AG20443 (cell line): ENCODE results near the gene KIF18B.

ENCODE experiments used
- DNase-seq: peaks from one replicate; pipeline ENCODE4 v3.0.0; 2012; ENCODE audit warnings: low spot score, mixed read lengths

KIF18B gene

DNA sequence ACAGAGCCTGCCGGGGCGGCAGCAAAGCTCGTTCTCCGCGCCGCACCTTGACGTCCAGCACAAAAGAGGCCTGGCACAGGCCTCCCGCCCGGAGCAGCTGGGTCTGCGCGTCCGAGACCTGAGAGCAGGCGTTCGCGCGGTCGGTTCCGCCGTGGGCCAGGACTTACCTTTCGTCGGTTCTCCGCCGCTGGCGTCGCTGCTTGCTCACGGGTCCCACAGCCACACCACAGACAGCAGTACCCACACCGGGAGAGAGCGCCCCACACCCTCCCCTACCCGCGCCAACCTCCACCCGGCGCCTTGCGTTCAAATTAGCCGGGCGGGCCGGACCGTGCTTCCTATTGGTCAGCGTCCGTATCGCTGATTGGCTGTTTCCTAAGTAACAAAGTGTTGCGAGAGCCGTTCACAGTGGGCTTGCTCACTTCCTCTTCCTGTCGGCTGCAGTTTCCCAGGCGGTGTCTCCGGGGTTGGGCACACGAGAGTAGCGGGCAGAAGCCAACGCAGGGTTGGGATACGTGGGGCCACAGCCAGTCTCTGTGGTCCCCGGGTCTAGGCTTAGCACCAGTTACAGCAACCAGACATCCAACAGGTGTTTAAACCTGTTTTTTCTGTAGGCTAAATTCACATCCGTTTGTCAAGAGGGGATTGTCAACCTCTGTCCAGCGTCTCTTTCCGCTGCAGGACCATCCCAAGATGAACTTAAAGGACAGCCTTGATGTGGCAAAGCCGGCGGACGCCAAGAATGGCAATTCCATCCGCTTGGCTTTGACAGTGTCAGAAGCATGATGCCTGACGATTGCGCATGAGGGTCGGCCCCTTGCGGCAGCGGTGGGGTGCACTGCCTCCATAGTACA is at the start of gene KIF18B:
TSS of gene KIF18B (minus strand) at position 313 of the 854 bp plus-strand sequence. CDS start 11,429 bp downstream, outside the sequence.
- DNase-seq, result peak; percentile 99

DNA sequence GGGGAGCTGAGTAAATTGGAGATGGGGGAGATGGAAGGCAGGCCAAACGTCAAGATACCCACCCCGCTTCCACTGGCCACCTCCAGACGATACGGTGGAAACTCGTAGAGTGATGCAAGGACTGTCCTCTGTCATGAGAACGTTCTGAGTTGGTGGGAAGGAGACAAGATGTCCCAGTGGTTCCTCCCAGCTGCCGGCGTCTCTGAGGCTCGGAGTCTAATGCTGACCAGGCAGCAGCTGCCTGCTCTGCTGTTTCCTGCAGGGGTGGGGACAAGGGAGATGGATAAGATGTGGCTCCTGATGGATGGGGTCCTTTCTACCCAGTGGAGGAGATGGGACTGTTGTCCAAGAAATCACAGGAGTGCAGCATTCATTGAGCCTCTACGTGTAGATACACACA is 48.7 kb upstream of the KIF18B start:
- no peak for DNase-seq

DNA sequence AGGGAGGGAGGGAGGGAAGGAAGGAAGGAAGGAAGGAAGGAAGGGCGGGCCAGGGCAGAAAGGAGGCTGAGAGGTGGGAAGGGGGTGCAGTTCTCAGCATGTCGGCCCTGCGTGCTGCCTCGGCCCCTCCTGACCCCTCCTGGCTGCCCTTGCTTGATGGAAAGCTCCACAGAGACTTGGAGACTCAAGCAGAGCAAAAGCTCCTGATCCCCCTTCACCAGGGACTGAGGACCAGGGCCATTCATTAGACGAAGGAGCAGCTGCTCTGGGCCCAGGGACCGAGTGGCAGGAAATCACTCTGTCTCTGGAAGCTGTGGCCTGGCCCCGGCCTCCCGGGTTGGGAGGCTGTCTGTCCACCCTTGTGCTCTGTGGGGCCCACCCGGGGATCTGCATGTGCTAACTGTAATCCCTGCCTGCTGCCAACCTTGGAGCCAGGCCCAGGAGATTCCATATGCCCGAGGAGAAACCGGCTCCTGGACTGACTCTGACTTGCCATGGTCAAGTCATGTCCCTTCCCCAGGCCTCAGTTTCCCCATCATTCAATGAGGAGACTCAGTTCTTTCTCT is 47.9 kb upstream of the KIF18B start:
- DNase-seq, result no peak

DNA sequence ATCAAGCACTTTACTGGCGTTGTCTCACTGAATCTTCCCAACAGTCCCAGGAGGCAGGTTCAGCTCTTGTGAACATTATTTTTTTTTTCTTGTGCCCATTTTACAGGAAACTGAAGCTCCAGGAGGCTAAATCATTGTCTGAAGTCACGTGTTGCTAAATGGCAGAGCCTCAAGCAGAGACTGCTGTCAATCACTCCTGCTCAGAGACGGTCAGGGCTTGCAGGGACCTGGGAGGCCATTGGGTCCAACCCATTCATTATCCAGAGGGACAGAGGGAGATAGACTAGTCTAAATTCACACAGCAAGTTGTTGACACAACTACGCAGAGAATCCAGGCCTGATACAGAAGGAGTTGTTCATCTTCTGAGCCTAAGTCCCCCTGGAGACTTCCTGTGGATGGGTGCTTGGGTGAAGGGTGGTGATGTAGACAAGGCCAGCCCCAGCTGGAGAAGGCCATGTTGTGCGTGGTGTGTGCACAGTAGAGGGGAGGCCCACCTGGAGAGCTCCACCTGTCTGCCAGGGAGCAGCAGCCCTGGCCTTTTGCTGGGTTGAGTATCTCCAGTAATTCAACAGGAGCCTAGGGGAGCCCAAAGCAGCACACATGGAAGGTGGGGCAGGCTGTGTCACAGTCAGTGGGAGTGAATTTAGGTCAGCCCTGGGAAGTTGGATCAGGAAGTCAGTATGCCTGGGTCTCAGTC is 44.8 kb upstream of the KIF18B start:
- no peak for DNase-seq

DNA sequence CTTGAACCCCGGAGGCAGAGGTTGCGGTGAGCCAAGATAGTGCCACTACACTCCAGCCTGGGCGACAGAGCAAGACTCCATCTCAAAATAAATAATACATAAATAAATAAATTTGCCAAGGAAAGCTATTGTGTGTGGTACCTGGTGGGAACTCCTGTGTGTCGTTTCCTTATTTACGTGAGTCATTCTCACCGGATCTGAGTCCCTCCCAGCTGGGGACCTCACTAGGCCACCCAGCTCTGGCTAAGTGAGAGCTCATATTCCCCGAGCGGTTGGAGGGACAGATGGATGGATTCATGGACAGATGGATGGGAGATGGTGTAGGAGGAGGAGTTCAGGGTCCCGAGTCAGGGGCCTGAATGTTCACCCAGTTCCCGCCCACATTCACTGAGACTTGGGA is 43.4 kb upstream of the KIF18B start:
- DNase-seq, result no peak

DNA sequence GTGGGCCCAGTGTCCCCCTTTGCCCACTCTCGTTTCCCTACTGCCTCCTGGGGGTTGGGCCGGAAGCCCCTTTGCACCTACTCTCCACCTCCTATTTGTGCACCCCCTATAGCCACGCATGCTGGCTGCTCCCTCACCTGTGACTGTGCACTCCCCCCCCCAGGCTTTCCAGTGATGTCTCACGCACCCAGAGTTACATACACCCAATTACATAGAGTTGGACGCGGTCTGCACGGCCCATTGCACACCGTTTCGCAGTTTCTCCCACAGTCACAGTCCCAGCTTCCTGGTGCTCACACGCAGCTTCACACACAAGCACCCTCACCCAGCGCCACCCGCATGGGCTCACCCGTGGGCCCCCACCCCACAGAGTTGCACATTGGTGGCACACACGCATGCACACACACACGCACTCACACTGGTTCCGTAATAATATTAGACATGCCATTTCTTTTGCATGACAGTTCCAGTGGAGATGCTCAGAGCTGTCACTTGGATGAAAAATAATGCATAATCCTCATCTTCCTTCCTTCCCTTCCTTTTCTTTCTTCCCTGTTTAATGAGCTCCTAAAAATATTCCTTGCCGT is 42.1 kb upstream of the KIF18B start:
- no peak for DNase-seq

DNA sequence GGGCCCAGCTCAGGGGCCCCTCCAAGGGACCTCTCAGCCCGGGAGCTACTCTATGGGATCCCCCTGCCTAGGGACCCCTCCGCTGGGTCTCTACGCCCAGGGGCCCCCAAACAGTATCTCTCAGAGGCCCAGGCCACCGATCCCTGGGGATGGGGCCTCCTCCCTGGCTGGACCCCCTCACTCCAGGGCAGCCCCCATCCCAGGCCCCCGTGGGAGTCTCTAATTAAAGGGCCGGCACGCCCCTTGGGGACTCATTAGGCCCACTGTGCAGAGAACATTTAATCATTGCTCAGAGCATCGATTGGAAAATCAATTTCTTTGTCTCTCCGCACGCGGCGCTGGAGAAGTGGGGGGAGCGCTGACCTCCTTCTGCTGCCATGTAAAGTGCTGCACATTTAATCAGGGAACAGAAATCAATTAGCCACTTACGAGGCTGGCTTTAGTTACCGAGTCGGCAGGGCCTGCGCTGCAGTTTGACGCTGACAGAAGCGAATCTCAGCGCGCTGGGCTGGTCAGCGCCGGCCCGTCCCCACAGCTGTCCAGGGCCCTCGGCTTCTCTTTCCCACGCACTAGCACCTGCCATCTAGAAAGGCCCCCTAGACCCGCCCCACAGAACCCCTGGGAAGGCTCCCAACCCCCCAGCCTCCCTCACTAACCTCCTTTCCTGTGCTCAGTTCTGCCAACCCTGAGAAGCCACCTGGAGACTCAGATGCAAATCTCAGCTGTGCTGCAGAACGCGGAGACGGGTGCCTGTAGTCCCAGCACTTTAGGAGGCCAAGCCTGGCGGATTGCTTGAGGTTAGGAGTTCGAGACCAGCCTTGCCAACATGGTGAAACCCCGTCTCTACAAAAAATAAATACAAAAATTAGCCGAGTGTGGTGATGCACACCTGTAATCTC is 40.7 kb upstream of the KIF18B start:
- DNase-seq, result no peak

DNA sequence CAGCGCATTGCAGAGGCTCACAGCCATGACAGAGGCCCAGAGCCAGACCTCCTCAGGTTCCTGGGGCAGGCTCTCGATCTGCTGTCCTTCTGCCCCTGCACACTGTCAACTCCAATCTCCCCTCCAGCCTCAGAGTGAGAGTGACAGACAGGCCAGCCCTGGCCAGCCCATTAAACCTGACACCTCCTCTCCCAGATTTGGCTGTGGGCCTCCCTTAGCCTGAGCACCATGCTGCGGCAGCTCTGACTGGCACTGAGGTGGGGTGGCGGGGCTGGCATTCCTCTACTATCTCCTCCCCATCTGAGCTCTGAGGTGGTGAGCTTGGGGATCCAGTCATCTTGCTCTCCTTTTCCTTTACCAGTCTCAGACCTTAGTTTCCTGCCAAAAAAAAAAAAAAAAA is 36.0 kb upstream of the KIF18B start:
- DNase-seq, result no peak

DNA sequence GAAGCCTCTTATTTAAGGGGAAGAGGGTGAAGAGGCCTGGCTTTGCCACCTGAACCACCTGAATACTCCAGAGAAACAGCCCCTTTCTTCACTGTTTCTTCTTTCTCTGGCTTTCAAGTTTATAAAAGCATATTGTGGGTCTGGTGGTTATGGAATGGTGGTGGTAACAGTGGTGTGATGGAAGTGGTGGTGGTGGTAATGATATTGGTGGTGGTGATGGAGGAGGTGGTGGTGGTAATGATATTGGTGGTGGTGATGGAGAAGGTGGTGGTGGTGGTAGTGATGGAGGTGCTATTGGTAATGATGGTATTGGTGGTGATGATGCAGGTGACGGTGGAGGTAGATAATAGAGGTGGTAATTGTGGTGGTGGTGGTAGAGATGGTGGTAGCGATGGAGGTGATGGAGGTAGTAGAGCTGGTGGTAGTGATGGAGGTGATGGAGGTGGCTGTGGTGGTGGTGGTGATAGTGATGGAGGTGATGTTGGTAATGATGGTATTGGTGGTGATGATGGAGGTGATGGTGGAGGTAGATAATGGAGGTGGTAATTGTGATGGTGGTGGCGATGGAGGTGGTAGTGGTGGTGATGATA is 34.6 kb upstream of the KIF18B start:
- DNase-seq, result no peak

DNA sequence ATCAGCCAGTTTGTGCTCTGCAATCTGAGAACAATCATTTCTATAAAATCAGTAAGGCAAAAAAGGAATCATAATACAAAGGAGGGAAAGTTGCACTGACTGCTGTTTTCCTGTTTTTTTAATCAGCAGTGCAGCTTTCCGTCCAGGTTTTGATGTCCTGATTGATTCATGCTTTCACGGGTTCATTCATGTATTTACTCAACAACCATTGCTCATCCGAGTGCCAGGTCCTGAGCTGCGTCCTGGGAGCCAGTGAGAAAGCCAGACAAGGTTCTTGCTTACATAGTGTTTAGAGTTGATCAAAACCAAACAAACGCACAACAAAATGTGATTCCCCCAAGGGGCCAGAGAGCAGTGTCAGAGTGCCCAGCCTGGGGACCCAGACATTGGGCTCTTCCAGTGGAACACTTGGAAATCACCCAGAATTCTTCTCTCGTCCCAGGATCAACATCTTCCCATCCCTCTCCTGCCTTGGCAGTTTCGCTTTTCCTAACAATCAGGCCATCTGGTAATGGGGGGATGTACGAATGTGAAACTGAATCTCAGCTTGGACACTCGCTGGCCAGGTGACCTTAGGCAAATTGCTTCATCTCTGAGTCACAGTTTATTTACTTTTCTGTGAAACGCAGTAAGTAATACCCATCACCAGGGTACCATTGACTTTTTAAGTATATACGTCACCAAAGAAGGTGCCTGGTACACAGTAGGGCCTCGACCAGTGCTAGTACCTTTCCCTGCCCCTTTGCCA is 33.8 kb upstream of the KIF18B start:
- no peak for DNase-seq

DNA sequence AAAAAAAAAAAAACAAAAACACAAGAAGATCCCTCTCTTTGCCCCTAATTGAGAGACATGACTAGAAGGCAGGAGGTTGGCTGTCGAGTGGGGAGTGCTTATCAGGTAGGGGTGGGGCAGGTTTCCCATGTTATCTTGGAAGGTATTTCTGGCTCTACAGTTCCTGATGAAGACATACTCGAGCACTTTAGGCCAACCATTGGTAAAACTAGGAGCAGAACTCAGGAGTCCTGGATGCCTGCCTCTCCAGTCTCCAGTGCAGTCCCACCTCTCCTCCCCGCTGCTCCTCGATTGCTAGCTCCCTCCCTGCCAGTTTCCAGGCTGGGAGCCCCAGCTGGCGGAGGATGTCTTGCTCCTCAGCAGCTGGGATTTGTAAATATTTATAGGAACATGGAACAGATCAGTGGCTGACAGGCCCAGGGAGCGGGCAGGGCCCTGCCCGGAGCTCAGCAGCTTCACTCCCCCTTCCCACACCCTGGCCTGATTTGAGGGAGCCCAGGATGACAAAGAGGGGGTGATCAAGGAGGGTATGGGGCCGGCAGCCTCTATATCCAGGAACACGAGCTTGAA is 31.9 kb upstream of the KIF18B start:
- DNase-seq, result no peak

DNA sequence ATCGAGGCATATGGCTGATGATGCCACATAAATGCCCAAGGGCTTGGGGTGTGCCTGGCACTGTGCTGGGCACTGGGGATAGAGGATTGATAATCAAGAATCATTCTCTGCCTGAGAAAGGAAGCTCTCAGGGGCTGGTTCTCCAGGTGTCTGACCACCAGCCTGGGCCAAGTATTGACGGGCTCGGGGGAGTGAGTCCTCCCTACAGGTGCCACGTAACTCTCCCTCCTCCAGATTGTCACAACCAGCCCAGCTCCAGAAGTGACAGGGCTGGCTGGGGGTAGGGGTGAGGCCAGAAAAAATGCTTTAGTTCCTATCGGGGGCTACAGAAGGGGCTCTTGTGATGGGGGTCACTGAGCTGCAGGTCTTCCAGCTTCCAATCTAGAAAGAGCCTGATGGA is 31.2 kb upstream of the KIF18B start:
- no peak for DNase-seq

DNA sequence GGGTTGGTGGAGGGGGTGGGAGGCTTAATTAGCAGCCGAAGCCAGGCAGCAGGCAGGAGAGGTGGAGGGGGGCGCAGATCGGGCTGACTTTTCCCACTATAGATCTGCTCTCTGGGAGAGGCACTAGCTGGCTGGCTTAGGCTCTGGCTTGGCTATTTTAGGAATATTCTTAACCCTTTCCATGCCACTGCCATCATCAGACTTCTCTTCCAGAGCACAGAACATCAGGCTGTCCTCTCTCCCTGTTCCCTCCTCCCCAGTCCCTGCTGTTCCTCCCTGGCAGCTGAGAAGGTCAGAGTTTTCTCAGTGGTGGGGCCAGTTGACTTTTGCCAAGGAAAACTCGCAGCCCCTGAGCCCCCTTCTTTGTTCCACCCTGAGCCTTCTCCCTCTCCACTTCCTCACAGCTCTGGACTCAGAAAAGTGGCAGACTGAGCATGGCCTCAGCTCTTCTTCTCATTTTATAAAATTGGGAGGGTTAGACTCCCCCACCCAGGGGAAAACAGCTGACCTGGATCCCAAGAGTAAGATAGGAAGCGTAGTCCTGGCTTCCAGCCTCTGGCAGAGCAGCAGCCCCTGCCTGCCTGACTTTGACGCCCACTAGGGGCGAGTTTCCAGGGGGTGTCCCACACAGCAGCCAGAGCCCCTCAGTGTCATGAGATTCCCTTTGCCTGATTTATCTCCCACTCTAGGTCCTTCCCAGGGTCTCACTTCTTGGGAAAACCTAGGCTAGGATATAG is 30.4 kb upstream of the KIF18B start:
- DNase-seq, result no peak

DNA sequence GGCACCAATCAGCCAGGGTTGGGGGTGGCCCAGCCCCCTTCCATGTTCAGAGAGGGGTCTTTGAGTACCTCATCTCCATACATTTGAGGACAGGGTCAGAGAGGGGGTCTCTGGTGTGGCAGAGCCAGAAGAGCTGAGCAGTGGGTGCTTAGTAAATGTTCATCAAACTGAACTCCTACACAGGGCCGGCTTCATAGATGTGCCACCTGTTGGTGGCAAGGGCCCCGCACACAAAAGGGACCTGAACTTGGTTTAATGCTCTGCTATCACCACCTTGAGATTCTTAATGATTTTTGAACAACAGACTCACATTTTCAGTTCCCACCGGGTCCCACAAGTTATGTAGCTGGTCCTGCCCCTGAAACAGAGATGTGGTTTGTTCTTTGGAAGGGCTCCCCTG is 29.5 kb upstream of the KIF18B start:
- DNase-seq, result no peak

DNA sequence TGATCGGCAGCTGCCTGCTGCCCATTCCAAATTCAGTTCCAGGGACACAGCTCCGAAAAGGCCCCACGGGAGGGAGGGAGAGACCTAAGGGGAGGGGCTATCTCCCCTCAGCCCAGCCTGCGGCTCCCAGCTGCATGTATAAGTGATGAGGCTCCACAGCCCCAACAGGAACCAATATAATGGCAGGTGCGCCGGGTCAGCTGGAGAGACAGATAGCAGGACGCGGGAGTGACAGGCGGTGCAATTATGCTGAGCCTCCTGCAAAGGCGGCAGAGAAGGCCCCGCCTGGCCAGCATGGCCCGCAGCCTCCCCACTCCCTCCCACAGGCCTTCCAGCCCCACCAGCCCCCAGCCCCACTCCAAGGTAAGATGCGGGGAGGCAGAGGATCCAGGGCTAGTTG is 28.6 kb upstream of the KIF18B start:
- DNase-seq, result no peak

DNA sequence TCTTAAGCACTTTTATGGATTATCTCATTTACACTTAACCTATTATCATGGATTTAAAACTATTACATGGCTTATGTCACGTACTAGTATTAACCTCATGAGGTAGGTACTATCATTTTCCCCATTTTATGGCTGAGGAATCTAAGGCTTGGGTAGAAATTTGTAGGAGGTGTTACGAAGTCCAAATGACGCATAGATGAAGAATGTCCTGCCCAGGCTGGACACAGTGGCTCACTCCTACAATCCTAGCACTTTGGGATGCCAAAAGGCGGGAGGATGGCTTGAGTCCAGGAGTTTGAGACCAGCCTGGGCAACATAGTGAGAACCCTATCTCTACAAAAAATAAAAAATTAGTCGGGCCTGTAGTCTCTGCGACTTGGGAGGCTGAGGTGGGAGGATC is 25.4 kb upstream of the KIF18B start:
- DNase-seq, result no peak

DNA sequence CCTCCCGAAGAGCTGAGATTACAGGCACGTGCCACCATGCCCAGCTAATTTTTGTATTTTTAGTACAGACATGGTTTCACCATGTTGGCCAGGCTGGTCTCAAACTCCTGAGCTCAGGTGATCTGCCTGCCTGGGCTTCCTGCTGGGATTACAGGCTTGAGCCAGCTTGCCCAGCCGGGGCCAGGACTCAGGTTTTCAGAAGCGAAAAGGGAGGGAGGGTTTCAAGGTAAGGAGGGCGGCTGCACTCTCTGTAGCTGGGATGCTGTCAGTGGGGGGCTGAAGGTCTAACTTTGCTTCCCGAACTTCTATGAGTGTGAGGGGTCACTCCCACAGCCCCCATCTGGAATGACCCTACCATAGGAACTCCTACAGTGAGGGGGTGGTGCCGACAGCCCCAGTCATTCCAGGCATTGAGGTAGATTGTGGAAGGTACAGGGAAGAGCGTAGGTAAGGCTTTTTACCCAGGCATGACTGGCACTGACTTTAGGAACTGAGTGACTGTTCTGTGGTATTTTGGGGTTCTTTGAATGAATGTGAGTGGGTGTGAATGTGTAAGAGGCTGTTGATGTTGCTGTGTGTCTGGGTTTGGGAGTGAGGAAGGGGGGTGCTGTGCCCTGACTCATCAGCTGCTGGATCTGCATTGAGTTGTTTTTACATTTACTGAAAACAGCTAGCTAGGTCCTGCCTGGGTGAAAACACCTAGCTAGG is 24.4 kb upstream of the KIF18B start:
- DNase-seq, result peak; percentile 47

DNA sequence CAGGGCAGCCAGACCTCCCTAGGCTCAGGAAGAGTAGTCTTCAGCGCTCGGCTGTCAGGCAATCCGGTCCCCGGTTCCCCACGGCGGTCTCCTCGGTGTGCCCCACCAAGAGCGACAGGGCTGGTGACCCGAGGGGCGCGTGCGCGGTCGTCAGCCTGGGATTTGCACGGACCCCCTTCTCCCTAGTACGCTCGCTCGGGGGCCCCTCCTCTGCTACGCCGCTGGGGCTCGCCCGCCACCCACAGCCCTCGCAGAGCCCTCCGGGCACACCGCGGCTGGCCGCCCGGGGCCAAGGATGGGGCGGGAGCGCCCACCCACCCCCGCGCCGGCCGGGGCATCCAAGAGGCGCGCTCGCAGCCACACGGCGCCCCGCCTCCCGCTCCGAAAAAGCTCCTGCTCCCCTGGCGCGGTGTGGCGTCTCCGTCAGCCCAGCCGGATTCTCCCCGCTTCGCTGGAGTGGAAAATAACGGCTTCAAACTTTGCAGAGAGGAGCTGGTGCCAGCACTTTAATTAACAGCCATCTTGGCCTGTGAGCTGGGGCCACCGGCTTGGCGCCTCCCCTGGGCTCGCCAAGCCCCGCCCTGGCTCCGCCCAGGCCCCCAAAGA is 22.7 kb upstream of the KIF18B start:
- peak; percentile 71 for DNase-seq
